ENCODE data around the gene CUTA.
"Not testable (repeated sequence)": the region's sequence is repeated elsewhere in the genome, so short reads cannot be mapped to it uniquely, and the experiment has no call there.

The CUTA gene

GRCh38 chr6:33367715-33368025 lies 50.2 kb downstream of the CUTA start:
- DNase-seq (ENCODE audit: low read depth), result not testable (repeated sequence)

GRCh38 chr6:33367009-33367714 lies 50.7 kb downstream of the CUTA start:
- DNase-seq (ENCODE audit: low read depth), result no peak

Measured in fibroblast of gingiva (primary cell).